HS-27A (cell line): ENCODE results near the gene NELL1.

Source experiments
- DNase-seq: peaks from one replicate; pipeline ENCODE4 v3.0.0-alpha.2; 2012; ENCODE audit warnings: low read depth, missing footprints

NELL1 gene

DNA sequence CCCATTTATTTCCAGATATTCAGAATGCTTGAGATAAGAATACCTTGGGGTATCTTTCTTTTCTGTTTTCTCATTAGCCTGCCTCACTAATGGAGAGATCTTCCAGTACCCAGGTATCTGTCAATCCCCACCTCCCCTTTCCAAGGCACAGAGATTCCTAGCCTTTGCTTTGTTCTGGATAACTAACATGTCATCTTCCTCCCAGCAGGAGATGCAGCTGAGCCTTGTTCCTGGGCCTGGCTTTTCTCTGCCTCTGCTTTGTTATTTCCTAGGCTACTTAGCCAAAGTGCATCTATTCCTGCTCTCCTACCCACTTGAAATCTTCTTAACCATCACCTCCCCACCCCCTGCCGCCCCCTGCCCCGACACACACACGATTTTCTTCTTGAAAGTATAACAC, 297.1 kb downstream of the NELL1 start:
- no peak for DNase-seq

DNA sequence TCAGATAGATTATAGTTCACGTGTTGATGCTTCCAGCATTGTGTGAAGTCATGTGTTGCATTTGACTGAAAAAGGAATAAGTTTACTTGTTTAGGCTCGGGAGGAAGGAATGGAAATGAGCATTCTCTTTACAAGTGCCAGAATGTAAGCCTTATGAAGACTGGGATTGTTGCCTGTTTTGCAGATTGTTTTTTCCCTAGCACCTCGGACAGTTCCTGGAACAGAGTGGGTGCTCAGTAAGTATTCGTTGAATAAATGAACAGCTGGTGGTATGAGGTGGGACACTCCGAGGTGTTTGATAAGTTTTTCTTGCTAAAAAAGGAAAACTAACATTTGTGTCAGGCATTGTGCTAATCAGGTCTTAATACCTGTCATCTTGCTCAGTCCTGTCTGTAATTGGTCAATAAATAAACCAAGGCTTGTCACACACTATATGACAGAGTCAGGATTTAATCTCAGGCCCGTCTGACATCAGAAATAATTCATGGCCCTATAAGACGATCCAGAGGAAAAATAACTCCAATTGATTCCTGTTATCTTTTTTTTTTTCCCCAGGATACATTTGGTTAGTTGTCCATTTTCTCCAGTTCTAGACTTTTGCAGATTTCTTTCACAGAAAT, 304.7 kb downstream of the NELL1 start:
- no peak for DNase-seq

- DNase-seq = no peak
Measured at GRCh38 chr11:20980736-20981135, 311.4 kb downstream of the NELL1 start.

DNA sequence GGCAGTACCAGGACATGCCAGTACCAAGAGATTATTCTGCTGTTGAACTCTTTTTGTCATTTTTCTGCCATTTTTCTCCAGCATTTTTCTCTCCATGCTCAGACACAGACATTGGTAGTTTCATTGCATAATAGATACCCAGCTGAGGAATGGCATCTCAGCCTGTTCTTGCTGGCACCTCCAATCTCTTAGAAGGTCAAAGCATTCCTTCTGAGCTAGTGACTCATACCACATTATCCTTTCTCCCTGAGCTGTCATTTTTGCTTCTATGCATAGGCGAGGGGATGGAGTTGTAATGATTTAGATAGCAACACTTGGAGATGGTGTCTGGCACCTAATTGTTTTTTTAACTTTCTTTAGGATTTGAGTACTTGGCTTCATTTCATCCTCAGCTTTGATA, 321.1 kb downstream of the NELL1 start:
- no peak for DNase-seq

- no peak for DNase-seq
Measured at GRCh38 chr11:20991471-20991870, 322.1 kb downstream of the NELL1 start.

- DNase-seq = no peak
Measured at GRCh38 chr11:21007297-21007696, 337.9 kb downstream of the NELL1 start.

- DNase-seq = no peak
Measured at GRCh38 chr11:21018248-21018647, 348.9 kb downstream of the NELL1 start.

GRCh38 chr11:21026685-21027084, 357.3 kb downstream of the NELL1 start:
- DNase-seq = no peak

GRCh38 chr11:21037850-21038249, 368.5 kb downstream of the NELL1 start:
- DNase-seq = no peak

DNA sequence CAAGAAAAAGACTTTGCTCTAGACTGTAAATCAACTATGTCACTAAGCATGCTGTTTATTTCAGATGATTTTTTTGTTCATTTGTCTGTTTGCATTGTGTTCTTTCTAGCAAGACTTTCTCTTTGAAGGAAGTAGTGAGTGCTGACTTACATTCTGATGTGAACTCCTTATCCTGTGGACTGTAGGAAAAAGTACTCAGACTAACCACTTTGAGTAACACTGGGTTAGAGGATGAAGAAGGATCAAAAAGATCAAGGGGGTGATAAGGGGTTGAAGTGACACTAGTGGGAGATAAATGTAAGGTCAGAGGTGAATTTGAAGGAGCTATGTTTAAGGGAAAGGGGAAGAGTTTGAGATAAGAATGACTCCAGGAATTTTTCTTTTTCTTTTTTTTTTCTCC, 369.4 kb downstream of the NELL1 start:
- no peak for DNase-seq

DNA sequence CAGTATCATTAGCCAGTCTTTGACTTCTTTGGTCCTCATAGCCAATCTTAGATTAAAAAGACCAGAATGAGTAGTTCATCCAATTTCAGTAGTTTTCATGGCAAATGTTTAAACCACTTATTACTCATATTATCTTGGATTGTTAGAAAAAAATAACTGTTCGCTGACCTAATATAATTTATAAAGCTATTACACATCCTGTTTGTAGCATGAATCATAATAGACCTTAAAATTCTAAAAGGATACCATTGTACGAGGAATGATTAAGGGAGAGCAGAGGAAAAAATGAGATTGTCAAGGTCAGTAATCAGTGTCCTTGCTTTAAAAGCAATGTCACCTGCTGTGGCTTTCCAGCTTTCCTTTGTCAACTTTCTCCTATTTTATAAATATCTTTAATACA, 371.2 kb downstream of the NELL1 start:
- DNase-seq = no peak

DNA sequence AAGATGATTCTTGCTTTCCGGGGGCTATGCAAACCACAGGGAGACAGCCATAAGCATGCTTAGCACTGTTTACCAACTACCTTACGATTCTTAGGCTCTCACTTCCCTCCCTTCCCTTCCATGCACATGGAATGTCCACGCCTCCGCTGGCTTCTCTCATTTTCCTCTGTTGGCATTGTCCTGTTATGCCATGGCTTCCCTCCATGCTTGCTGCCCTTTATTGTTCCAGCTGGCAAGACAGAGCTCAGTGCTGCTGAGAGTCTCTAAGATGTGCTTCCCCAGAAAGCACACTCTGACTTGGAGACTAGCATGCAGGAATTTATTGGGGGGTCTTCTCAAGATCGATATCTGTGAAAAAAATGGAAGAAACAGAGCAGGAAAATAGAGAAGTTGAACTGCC, 379.2 kb downstream of the NELL1 start:
- no peak for DNase-seq

- DNase-seq = no peak
Measured at GRCh38 chr11:21053466-21053865, 384.1 kb downstream of the NELL1 start.

DNA sequence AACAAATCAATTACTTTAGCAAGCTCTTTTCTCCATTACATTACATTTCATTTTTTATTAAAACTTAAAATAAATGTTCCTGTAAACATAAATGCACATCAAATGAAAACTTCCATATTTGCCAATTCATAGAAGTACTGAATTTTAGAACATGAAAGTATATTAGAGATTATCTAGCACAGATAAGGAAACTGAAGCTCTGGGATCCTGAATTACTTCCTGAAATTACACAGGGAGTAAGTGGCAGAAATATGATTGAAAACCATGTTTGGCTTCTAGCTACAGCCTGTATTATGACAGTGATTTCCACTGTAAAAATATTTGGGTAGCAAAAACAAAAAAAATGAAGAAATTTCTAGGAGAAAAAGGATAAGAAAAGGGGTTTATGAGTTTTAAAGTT, 387.3 kb downstream of the NELL1 start:
- no peak for DNase-seq

- no peak for DNase-seq
Measured at GRCh38 chr11:21059879-21060278, 390.5 kb downstream of the NELL1 start.

DNA sequence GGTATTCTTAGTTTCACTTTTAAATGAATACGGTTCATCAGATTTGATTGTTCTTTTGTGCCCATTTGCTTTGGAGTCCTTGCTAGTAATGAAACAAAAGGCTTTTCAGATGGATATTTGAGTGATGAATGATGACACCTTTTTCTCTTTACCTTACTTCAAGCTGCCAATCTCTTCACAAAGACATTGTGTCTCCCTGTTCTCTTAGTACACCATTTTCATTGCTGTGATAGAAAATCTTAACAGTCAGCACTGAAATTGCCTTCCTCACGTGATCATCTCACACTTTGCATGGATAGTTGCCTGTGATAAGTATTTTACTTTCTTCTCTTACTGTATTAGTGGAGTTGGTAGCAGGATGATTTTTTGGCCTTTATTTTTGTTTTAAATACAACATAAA, 396.6 kb downstream of the NELL1 start:
- no peak for DNase-seq

DNA sequence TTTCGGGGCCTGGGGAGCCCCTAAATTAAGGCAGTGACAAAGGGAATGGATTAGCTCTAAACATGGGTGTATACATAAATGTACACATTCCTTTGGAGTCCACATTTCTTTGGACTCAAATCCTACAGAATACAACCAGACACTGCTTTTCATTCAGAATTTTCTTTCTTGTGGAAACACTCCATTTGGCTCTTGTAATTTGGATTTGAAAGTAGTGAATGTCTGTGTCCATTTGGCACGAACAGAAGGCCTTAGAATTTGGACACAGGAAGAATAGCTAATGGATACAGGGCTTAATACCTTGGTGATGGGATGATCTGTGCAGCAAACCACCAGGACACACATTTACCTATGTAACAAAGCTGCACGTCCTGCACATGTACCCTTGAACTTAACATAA, 399.5 kb downstream of the NELL1 start:
- no peak for DNase-seq

DNA sequence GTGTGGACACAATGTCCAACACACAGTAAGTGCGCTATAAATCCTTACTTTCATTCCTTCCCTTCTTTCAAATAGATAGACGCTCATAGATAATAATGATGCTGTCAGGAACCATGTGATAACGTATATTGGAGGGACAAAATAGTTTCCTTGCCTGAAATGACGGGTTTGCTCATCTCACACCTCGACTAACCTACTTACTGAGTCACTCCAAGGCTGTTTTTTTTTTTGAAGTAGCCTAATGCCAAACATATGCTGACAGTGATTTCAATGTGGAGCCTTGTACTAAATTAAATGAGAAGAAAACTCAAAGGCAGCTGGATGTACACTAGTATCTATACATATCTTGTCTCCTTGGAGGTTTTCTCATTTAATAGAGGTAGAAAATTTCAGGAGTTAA, 400.5 kb downstream of the NELL1 start:
- no peak for DNase-seq

- DNase-seq = no peak
Measured at GRCh38 chr11:21072558-21072957, 403.2 kb downstream of the NELL1 start.

DNA sequence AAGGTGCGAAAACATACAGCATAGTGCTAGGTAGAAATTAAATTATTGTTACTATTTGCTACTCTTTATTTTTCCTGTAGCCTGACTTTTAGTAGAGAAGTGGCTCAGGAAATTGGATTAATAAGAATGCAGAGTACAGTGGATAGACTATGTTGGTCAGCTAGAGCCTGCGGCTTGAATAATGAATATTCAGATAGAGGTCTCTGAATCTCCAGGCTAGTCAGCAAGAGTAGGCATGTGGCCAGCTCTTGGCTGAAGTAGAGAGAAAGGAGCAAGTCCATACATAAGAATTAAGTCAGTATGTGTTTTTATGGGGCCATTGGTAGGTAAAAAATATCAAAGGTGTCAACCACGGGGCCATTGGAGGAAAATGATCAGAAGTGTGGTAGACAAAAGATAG, 413.5 kb downstream of the NELL1 start:
- DNase-seq = no peak

GRCh38 chr11:21088930-21089329, 419.5 kb downstream of the NELL1 start:
- DNase-seq = no peak

DNA sequence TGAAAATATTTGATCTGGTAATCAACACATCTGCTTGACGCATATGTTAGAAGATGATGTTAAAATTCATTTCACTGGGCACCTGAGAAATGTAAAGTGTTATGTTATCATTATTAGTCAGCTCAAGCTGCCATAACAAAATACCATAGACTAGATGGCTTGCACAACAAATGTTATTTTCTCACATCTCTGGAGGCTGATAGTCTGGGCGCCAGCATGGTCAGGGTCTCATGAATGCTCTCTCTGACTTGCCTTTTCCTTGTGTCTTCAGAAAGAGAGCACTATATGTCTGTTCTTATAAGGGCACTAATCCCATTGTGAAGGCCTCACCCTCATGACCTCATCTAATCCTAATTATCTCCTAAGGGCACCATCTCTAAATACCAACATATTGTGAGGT, 435.3 kb downstream of the NELL1 start:
- no peak for DNase-seq

- DNase-seq = no peak
Measured at GRCh38 chr11:21105196-21105917, 436.0 kb downstream of the NELL1 start.

DNA sequence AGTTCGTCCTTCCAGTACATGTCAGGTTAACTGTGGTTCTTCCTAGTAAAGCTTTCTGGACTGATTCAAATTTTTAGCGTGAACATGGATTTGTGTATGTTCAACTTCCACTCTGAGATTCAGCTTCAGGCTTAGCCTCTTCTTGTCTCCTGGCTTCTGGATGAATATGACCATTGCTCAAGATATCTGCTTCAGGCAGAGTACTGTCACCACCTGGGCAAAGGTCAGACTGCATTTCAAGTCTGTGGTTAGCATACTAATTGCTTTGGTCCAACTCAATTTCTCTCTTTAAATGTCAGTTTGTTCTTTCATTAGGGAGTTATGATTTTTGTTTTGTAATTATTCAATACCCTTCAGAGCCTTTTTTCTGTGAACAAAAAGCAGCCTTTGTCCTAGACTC, 440.0 kb downstream of the NELL1 start:
- DNase-seq = no peak
